Cardiac muscle cell (in vitro differentiated cells and primary cell): ENCODE measurements around the gene FBXO30. TPM values are rescaled to one million over a fixed set of nuclear protein-coding genes. Genes with fewer than 3 reads are reported as not detected.

Source experiments
- DNase-seq, 2 donors: peaks; one replicate each; pipeline versions ENCODE4 v3.0.0 to v3.0.0-alpha.2; 2010 to 2017; ENCODE audit warnings: low read depth in 1 of 2, low spot score in 1 of 2
- H3K27ac ChIP-seq: fragments of 200-600 bp; sonication (generic); 2 replicates; pipeline ENCODE4 v1.5.1; 2016
- H3K27me3 ChIP-seq: fragments of 200-600 bp; sonication (generic); 2 replicates; pipeline ENCODE4 v1.6.0; 2016; ENCODE audit warnings: control low read depth
- H3K36me3 ChIP-seq: fragments of 200-600 bp; sonication (generic); 2 replicates; pipeline ENCODE4 v1.5.1; 2016; ENCODE audit warnings: control low read depth
- H3K4me1 ChIP-seq: fragments of 200-600 bp; sonication (generic); 2 replicates; pipeline ENCODE4 v1.8.1; 2017; ENCODE audit warnings: low read depth, mild to moderate bottlenecking, mixed run types
- H3K4me3 ChIP-seq: fragments of 200-600 bp; sonication (generic); 2 replicates; pipeline ENCODE4 v1.5.1; 2016; ENCODE audit warnings: mild to moderate bottlenecking
- H3K9me3 ChIP-seq: fragments of 200-600 bp; sonication (generic); 2 replicates; pipeline ENCODE4 v1.5.1; 2017; ENCODE audit warnings: low read depth, mild to moderate bottlenecking, control low read depth
- CTCF ChIP-seq: IDR thresholded peaks from 2 replicates; pipeline ENCODE4 v1.5.1; 2012; ENCODE audit warnings: low read depth, mild to moderate bottlenecking, low read length
- polyA plus RNA-seq: library from polyadenylated mRNA; unstranded; fragments of >200 nt; fragmentation: Nextera tagmentation; extraction: Ambion mirVana; gene quantifications from 2 replicates; pipeline ENCODE4 v1.2.1, GENCODE V29; 2016
- total RNA-seq: library from RNA; depleted of rRNA; stranded (reverse); fragments of >200 nt; gene quantifications from 2 replicates; pipeline ENCODE4 v1.2.3, GENCODE V29; 2016

Gene FBXO30
- total and polyA plus RNA-seq, 2 experiments from 2014 or later: 6.1 to 9.0 TPM

- peak in 1 of 2 donors; percentile 28 for DNase-seq
- Histone ChIP-seq H3K4me3 (no peak overlapping the region), H3K27ac (peak overlapping the region; percentile 46), H3K36me3 (no peaks in the 10 kb centered on the region), H3K27me3 (no peaks in the 10 kb centered on the region), H3K4me1 (peaks cover 7% of the 10 kb centered on the region), H3K9me3 (no peaks in the 10 kb centered on the region)
- no peak for TF ChIP-seq CTCF
These were observed 16.1 kb downstream of the FBXO30 start for GRCh38 chr6:145798530-145798929.

DNA sequence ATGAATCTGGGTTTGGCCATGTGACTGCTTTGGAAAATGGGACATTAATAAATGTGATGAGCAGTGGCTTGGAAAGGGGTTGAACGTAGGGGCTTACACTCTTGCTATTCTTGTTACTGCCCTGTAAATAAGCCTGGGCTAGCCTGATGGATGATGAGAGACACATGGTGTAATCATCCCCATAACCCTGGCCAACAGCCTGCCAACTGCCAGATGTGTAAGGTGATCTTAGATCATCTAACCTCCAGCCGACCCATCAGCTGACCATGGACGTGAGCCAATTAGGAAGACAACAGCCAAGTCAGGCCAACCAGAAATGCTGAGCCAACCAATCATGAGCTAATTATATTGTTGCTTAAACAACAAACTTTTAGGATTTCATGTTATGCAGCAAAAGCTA lies 25.2 kb downstream of the FBXO30 start:
- H3K27ac ChIP-seq: no peak overlapping the region
- no peak overlapping the region for H3K4me3 ChIP-seq
- H3K36me3 ChIP-seq: peaks cover 8% of the 10 kb centered on the region
- no peaks in the 10 kb centered on the region for H3K27me3 ChIP-seq
- no peaks in the 10 kb centered on the region for H3K9me3 ChIP-seq
- TF ChIP-seq CTCF: no peak
- H3K4me1 ChIP-seq: no peaks in the 10 kb centered on the region
- peak in 1 of 2 donors; percentile 23 for DNase-seq

DNA sequence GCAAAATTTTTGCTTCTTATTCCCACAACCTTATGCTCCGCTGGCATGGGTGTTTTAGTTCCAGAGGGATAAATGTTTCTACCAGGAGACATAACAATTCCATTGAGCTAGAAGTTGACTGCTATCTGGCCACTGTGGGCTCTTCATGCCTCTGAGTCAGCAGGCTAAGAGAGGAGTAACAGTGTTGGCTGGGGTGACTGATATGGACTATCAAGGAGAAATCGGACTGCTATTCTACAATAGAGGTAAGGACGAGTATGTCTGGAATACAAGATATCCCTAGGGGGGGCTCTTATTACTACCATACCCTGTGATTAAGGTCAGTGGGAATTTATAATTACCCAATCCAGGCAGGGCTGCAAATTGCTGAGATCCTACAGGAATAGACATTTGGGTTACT lies 26.9 kb downstream of the FBXO30 start:
- Histone ChIP-seq H3K9me3 (no peaks in the 10 kb centered on the region), H3K4me3 (no peak overlapping the region), H3K36me3 (peaks cover 8% of the 10 kb centered on the region), H3K27me3 (no peaks in the 10 kb centered on the region), H3K4me1 (no peaks in the 10 kb centered on the region), H3K27ac (no peak overlapping the region)
- DNase-seq: no peak
- no peak for TF ChIP-seq CTCF

GRCh38 chr6:145784683-145785082 lies 29.9 kb downstream of the FBXO30 start:
- DNase-seq: no peak
- Histone ChIP-seq H3K4me3 (no peak overlapping the region), H3K27me3 (no peaks in the 10 kb centered on the region), H3K9me3 (no peaks in the 10 kb centered on the region), H3K27ac (no peak overlapping the region), H3K4me1 (no peaks in the 10 kb centered on the region), H3K36me3 (peaks cover 8% of the 10 kb centered on the region)
- no peak for TF ChIP-seq CTCF

GRCh38 chr6:145783796-145784195 lies 30.8 kb downstream of the FBXO30 start:
- Histone ChIP-seq H3K27me3 (no peaks in the 10 kb centered on the region), H3K4me3 (no peak overlapping the region), H3K4me1 (no peaks in the 10 kb centered on the region), H3K36me3 (peaks cover 8% of the 10 kb centered on the region), H3K27ac (no peak overlapping the region), H3K9me3 (no peaks in the 10 kb centered on the region)
- TF ChIP-seq CTCF: no peak
- DNase-seq: no peak

GRCh38 chr6:145772846-145773245 lies 41.7 kb downstream of the FBXO30 start:
- Histone ChIP-seq H3K9me3 (no peaks in the 10 kb centered on the region), H3K4me3 (no peak overlapping the region), H3K27ac (no peak overlapping the region), H3K4me1 (no peaks in the 10 kb centered on the region), H3K36me3 (no peaks in the 10 kb centered on the region), H3K27me3 (no peaks in the 10 kb centered on the region)
- TF ChIP-seq CTCF: no peak
- DNase-seq: no peak
